GM21390 (cell line): ENCODE measurements around the gene HBA2.
"Not testable (repeated sequence)": the region's sequence is repeated elsewhere in the genome, so short reads cannot be mapped to it uniquely, and the experiment has no call there.

Experiments
- ATAC-seq: cut with Tn5 transposase; IDR thresholded peaks from one replicate; pipeline ENCODE4 v1.9.1; 2021; ENCODE audit not compliant: unreplicated experiment

The HBA2 gene

DNA sequence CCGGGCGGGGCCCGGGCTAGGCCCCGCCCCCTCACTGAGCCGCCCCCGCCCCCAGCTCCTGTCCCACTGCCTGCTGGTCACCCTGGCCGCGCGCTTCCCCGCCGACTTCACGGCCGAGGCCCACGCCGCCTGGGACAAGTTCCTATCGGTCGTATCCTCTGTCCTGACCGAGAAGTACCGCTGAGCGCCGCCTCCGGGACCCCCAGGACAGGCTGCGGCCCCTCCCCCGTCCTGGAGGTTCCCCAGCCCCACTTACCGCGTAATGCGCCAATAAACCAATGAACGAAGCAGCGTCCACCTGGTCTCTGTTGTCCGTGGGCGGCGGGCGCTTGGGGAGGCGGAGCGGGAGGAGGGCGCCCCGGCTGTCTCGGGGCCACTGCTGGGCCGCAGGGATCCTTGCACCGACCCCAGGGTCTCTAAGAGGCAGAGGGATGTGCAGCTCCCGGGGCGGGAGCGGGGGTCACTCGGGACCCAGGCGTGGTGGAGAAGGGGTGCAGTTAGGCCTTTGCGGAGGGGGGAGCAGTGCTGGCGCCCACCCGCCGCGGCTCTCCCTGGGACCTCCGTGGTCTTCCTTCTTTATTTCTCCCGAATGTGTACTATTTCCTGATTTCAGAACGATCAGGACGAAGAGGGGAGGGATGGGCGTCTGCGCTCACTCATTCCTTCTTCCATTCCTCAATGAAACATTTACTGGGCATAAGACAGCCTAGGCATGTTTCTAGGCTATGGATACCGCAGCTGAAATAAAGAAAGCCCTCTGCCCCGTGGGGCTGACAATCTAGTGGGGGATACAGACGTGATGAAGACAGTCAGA lies 18.3 kb upstream of the HBA2 start:
- ATAC-seq = no peak

DNA sequence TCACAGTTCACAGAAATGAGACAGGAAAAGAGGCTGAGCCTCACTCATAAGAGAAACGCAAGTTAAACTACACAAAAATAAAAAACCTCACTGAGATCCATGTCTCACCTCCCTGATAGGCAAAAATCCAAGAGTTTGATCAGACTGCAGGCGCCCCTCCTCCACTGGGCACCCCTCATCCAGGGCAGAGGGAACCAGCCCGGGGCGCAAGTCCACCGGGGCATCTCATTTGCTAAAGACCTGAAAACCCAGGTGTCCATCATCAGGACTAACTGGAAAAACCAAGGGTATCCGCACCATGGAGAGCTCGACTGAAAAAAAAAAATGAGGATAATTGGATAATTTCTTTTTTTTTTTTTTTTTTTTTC lies 17.7 kb upstream of the HBA2 start:
- ATAC-seq = no peak

DNA sequence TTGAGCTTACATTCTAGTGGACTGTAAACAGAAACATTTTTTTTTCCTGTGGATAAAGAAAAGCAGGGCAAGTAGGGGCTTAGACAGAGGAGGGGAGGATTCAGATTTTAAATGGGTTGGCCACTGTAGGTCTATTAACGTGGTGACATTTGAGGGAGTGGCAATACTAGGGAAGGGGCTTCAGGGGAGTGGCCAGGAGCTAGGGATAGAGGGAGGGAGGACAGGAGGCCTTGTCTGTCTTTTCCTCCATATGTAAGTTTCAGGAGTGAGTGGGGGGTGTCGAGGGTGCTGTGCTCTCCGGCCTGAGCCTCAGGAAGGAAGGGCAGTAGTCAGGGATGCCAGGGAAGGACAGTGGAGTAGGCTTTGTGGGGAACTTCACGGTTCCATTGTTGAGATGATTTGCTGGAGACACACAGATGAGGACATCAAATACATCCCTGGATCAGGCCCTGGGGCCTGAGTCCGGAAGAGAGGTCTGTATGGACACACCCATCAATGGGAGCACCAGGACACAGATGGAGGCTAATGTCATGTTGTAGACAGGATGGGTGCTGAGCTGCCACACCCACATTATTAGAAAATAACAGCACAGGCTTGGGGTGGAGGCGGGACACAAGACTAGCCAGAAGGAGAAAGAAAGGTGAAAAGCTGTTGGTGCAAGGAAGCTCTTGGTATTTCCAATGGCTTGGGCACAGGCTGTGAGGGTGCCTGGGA lies 13.4 kb upstream of the HBA2 start:
- ATAC-seq = no peak

DNA sequence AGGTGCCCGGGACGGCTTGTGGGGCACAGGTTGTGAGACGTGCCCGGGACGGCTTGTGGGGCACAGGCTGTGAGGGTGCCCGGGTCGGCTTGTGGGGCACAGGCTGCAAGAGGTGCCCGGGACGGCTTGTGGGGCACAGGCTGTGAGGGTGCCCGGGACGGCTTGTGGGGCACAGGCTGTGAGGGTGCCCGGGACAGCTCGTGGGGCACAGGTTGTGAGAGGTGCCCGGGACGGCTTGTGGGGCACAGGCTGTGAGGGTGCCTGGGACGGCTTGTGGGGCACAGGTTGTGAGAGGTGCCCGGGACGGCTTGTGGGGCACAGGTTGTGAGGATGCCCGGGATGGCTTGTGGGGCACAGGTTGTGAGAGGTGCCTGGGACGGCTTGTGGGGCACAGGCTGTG lies 12.4 kb upstream of the HBA2 start:
- not testable (repeated sequence) for ATAC-seq

DNA sequence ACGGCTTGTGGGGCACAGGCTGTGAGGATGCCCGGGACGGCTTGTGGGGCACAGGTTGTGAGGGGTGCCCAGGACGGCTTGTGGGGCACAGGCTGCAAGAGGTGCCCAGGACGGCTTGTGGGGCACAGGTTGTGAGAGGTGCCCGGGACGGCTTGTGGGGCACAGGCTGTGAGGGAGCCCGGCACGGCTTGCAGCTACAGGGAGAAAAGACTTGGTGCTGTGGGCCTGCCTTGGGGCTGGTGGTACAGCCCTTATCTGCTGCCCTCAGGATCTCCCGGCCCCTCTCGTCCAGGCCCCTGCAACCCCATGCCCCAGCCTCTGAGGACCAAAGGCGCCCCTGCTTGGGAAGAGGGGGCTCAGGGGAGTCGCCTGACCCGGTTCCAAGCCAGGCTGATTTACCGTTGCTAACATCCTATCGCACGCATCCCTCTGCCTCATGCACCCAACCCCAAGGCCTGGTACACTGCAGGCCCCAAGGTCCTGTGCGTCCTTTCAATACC lies 11.9 kb upstream of the HBA2 start:
- ATAC-seq = no peak

DNA sequence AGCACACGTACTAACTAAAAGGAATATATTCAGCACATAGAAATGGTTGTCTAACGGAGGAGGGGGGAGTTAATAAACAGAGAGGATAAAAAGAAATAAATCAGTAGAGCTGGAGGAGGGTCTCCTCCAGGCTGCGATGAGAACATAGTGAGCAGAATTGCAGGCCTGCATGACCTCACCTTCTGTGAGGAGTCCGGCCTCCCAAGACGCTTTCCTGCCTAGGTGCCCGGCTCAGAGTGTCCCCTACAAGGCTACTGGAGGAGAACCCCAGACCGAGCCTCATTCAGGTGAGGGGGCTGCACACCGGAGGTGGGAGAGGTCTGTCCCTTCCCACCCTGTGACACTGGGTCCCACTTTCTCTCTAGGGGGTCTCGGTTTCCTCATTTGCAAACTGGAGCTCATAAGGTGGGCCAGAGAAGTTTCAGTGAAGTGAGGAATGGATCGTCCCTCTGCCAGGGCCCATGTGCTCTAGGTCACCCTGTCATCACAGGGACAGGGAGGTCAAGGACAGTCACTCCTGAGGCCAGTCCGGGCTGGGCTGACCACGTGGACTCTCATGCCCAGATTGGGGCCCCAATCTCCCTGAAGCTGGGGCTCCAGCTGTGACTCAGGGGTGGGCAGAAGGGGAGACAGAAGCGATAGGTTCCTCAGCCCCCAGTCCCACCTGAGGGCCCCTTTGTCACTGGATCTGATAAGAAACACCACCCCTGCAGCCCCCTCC lies 10.2 kb upstream of the HBA2 start:
- ATAC-seq = no peak

DNA sequence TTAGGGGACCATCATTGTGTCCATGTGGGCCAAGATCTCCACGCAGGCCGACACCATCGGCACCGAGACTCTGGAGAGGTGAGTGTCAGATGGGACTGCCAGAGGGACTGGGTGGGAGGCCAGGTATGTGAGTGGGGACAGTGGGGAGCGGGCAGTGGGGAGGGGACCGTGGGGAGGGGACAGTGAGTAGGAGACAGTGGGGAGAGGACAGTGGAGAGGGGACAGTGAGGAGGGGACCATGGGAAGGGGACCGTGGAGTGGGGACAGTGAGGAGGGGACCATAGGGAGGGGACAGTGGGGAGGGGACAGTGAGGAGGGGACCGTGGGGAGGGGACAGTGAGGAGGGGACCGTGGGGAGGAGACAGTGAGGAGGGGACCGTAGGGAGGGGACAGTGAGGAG lies 9.5 kb upstream of the HBA2 start:
- ATAC-seq = not testable (repeated sequence)

DNA sequence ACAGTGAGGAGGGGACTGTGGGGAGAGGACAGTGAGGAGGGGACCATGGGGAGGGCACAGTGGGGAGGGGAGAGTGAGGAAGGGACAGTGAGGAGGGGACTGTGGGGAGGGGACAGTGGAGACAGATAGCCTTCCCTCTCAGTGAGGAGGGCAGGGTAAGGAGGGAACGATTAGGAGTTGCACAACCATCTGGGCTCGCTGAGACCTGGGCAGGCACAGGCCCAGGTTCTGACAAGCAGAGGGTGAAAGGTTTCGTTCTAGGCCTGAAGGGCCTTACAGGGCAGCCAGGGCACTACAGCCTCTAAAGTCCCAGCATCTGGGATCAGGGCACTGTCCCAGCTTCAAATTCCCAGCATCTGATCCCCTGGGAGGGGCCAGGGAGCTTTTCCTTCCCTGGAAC lies 9.0 kb upstream of the HBA2 start:
- not testable (repeated sequence) for ATAC-seq

DNA sequence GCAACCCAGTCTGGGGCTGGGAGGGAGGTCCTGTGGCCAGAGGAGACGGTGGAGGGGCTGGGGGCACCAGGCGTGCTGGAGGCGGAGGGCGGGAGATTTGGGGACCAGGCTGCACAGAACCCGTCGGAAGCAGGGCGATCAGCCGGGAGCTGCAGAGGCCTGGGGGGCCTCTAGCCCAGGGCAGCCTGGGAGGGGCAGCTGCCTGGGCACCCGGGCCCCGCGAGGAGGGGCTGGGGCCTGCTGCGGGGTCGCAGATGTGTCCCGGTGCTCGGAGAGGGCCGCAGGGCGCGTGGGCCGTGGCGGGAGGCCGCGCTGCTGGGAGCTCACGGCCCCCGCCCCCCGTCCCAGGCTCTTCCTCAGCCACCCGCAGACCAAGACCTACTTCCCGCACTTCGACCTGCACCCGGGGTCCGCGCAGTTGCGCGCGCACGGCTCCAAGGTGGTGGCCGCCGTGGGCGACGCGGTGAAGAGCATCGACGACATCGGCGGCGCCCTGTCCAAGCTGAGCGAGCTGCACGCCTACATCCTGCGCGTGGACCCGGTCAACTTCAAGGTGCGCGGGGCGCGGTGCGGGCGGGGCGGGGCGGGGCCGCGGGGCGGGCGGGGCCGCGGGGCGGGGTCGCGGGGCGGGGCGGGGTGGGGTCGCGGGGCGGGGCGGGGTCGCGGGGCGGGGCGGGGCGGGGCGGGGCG lies 8.4 kb upstream of the HBA2 start:
- ATAC-seq = not testable (repeated sequence)

DNA sequence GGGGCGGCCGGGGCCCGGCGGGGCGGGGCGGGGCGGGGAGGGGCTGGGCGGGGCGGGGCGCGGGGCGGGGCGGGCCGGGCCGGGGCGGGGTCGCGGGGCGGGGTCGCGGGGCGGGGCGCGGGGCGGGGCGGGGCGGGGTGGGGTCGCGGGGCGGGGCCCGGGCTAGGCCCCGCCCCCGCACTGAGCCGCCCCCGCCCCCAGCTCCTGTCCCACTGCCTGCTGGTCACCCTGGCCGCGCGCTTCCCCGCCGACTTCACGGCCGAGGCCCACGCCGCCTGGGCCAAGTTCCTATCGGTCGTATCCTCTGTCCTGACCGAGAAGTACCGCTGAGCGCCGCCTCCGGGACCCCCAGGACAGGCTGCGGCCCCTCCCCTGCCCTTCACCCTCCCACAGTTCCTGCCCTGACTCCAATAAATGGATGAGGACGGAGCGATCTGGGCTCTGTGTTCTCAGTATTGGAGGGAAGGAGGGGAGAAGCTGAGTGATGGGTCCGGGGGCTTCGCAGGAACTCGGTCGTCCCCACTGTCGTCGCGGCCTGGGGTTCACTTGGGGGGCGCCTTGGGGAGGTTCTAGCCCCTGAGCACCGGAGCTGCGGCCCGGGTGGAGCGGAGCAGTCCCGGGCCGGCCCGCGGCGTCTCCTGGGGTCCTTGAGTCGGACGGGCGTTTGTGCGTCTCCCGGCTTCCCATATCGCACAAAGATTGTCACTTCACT lies 7.7 kb upstream of the HBA2 start:
- no peak for ATAC-seq

DNA sequence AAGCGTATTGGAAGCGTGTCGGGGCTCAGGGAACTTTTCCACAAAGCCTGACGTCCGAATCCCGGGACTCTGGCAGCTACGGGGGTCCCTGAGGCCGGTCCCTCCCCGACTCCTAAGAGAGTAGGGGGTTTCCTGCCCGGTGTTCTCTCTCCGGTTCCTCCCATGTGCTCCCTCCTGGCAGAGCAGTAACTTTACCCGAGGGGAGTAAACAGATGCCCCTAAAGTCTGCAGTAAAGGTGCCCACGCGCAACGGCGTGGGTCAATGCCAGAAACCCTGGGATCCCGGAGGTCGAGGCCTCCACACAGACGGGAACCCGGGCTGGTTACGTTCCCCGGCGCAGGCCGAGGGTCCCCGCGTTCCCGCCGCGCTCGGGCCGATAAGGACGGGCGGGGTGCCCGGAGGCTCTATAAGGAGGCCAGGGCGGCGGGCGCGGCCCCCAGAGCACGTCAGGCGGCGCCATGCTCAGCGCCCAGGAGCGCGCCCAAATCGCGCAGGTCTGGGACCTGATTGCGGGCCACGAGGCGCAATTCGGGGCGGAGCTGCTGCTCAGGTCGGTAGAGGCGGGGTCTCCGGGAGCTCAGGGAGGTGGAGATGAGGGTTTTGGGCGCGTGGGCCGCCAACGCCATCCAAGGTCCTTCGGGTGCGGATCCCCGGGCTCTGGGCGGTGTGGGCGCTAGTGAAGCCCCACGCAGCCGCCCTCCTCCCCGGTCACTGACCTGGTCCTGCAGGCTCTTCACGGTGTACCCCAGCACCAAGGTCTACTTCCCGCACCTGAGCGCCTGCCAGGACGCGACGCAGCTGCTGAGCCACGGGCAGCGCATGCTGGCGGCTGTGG lies 6.9 kb upstream of the HBA2 start, which contains the start of gene HBM:
Gene HBM, plus strand, starts transcription at position 440 of the 836 bp plus-strand sequence. Its CDS starts 20 bp downstream, at position 460.
- ATAC-seq = no peak

DNA sequence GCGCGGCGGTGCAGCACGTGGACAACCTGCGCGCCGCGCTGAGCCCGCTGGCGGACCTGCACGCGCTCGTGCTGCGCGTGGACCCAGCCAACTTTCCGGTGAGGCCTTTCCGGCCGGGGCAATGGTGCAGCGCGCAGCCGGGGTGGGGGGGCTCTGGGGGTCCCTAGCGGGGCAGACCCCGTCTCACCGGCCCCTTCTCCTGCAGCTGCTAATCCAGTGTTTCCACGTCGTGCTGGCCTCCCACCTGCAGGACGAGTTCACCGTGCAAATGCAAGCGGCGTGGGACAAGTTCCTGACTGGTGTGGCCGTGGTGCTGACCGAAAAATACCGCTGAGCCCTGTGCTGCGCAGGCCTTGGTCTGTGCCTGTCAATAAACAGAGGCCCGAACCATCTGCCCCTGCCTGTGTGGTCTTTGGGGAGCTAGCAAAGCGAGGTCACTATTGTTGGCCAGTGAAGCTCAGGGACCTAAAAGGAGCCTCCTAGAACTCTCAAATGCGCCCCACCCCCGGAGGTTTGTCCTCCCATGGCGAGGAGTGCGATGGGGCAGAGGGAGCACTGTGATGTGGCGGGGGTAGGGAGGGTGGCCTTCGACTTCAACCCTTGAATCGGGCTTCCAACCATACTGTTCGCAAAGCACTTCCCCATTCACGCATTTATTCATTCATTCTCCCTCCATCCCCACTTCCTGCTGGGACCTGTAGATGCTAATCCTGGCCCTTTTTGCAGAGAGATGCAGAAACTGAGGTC lies 6.1 kb upstream of the HBA2 start:
- no peak for ATAC-seq

DNA sequence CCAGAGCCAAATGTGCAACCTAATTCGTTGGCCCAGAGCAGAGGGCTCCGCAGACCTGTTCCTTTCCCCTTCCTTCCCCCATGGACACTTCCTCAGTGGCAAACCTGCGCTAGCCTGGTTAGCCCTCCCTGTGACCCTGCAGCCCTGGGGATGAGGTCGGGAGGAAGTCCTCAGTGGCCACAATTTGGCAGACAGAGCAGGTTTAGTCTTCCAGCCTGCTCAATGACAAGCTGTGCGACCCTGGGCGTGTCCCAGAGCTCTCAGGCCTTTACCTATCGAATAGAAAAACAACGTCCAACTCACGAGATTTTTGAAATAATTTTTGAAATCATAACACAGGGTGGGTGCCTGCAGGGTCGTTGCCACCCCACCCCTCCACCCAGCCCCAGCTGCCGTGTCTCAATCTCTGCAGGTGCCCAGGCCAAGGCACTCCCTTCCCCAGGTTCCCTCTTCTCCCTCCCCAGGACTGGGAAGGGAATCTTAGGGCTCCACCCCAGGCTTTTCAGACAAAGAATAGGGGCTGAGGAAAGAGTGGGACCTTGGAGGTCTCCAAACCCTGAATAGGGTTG lies 5.5 kb upstream of the HBA2 start:
- no peak for ATAC-seq

DNA sequence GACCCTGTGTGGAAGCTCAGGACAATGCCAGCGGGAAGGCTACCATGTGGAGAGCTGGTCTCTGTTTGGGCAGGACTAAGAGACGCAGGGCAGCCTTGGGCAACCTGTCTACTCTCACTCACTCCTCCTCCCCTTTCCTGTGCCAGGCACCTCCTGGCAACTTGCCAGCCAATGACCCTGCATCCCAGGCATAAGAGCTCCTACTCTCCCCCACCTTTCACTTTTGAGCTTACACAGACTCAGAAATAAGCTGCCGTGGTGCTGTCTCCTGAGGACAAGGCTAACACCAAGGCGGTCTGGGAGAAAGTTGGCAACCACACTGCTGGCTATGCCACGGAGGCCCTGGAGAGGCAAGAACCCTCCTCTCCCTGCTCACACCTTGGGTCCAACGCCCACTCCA lies 4.3 kb upstream of the HBA2 start:
- ATAC-seq = no peak

DNA sequence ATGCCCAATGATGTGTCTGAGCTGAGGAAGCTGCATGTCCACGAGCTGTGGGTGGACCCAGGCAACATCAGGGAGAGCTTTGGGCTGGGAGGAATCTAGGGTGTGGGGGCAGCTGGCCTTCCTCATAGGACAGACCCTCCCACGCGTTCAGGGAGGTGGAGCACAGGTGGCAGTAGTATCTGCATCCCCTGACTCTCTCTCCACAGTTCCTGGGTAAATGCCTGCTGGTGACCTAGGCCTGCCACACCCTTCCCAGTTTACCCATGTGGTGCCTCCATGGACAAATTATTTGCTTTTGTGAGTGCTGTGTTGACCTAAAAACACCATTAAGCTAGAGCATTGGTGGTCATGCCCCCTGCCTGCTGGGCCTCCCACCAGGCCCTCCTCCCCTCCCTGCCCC lies 3.7 kb upstream of the HBA2 start:
- ATAC-seq = no peak

DNA sequence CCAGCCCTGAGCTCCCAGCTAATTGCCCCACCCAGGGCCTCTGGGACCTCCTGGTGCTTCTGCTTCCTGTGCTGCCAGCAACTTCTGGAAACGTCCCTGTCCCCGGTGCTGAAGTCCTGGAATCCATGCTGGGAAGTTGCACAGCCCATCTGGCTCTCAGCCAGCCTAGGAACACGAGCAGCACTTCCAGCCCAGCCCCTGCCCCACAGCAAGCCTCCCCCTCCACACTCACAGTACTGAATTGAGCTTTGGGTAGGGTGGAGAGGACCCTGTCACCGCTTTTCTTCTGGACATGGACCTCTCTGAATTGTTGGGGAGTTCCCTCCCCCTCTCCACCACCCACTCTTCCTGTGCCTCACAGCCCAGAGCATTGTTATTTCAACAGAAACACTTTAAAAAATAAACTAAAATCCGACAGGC lies 2.6 kb upstream of the HBA2 start:
- not testable (repeated sequence) for ATAC-seq

DNA sequence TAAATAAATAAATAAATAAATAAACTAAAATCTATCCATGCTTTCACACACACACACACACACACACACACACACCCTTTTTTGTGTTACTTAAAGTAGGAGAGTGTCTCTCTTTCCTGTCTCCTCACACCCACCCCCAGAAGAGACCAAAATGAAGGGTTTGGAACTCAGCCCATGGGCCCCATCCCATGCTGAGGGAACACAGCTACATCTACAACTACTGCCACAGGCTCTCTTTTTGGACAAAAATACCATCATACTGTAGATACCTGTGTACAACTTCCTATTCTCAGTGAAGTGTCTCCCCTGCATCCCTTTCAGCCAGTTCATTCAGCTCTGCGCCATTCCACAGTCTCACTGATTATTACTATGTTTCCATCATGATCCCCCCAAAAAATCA lies 1.9 kb upstream of the HBA2 start:
- ATAC-seq = no peak

DNA sequence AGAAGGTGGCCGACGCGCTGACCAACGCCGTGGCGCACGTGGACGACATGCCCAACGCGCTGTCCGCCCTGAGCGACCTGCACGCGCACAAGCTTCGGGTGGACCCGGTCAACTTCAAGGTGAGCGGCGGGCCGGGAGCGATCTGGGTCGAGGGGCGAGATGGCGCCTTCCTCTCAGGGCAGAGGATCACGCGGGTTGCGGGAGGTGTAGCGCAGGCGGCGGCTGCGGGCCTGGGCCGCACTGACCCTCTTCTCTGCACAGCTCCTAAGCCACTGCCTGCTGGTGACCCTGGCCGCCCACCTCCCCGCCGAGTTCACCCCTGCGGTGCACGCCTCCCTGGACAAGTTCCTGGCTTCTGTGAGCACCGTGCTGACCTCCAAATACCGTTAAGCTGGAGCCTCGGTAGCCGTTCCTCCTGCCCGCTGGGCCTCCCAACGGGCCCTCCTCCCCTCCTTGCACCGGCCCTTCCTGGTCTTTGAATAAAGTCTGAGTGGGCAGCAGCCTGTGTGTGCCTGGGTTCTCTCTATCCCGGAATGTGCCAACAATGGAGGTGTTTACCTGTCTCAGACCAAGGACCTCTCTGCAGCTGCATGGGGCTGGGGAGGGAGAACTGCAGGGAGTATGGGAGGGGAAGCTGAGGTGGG lies 657 bp downstream of the HBA2 start:
- ATAC-seq = not testable (repeated sequence)
